ENCODE data around the gene MTAP. TPM values are rescaled to one million over a fixed set of nuclear protein-coding genes. Genes with fewer than 3 reads are reported as not detected.

Gene MTAP
- total RNA-seq, 1 experiment from 2014 or later, result 102 TPM

DNA sequence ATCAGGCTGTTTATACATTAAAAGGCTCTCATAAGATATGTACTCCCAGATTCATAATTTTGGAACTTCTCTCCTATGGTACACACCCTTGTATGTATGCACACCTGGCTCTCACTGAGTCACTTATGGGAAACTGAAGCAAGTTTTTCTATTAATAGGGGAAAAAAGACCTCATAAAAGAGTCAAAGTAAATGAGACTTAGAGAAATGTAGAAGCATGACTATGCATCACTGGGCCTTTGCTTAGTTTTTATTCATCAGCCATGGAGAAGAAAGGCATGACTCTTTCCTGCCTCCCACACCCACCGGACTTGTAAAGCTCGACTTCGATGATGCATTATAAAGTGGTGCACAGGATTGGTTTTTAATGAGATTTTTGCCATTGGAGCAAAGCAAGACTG is 28.2 kb downstream of the MTAP start:
- WGBS (ENCODE audit: extremely low coverage, insufficient read length, low lambda C conversion rate), result no CpG with 5 or more reads among the region's 3 CpGs
- TF ChIP-seq, protein P1, sequence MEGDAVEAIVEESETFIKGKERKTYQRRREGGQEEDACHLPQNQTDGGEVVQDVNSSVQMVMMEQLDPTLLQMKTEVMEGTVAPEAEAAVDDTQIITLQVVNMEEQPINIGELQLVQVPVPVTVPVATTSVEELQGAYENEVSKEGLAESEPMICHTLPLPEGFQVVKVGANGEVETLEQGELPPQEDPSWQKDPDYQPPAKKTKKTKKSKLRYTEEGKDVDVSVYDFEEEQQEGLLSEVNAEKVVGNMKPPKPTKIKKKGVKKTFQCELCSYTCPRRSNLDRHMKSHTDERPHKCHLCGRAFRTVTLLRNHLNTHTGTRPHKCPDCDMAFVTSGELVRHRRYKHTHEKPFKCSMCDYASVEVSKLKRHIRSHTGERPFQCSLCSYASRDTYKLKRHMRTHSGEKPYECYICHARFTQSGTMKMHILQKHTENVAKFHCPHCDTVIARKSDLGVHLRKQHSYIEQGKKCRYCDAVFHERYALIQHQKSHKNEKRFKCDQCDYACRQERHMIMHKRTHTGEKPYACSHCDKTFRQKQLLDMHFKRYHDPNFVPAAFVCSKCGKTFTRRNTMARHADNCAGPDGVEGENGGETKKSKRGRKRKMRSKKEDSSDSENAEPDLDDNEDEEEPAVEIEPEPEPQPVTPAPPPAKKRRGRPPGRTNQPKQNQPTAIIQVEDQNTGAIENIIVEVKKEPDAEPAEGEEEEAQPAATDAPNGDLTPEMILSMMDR (conservative IDR thresholded peaks at IDR 0.05), result no peak
- Histone ChIP-seq H3K56ac (ENCODE audit: insufficient read length, low read depth, low read length) (no peak overlapping the region), H3K14ac (ENCODE audit: insufficient read depth, low read length) (no peak overlapping the region), H2AFZ (ENCODE audit: low read length) (no peak overlapping the region), H3K23ac (ENCODE audit: insufficient read length, low read depth, low read length) (no peak overlapping the region), H3K23me2 (ENCODE audit: insufficient read length, low read depth, low read length, poor library complexity, severe bottlenecking) (no peaks in the 10 kb centered on the region), H2BK20ac (ENCODE audit: low read depth, low read length, poor library complexity, severe bottlenecking) (no peak overlapping the region), H3K27me3 (ENCODE audit: insufficient read depth, low read length) (no peaks in the 10 kb centered on the region), H4K91ac (ENCODE audit: insufficient read length, low read depth, low read length) (no peak overlapping the region), H2BK120ac (ENCODE audit: low read depth, low read length, poor library complexity, severe bottlenecking) (no peak overlapping the region), H3K18ac (ENCODE audit: insufficient read length, low read depth, low read length) (no peak overlapping the region), H2BK12ac (ENCODE audit: insufficient read length, low read depth, low read length) (no peak overlapping the region), H3K4me2 (ENCODE audit: insufficient read depth, insufficient read length, low read length) (no peak overlapping the region), H3K79me1 (ENCODE audit: insufficient read depth, low read depth, low read length, poor library complexity, severe bottlenecking) (peaks cover 10% of the 10 kb centered on the region), H2BK15ac (ENCODE audit: low read depth, low read length) (no peak overlapping the region), H4K8ac (replicated peaks; ENCODE audit: insufficient read length, low read depth, low read length) (no peak overlapping the region), H3K4me1 (ENCODE audit: insufficient read depth, low read length) (no peaks in the 10 kb centered on the region; the same call in 1 of the 2 replicates), H3K9me3 (ENCODE audit: control insufficient read depth, low read depth, low read length) (peaks cover 1% of the 10 kb centered on the region), H3K9ac (ENCODE audit: extremely low read depth, insufficient read length, low read length) (no peak overlapping the region), H3K4ac (ENCODE audit: low read depth, low read length) (no peak overlapping the region), H2AK5ac (ENCODE audit: insufficient read length, low read length) (no peak overlapping the region), H4K5ac (ENCODE audit: insufficient read length, low read depth, low read length) (no peak overlapping the region), H3K79me2 (ENCODE audit: insufficient read depth, low read length) (peaks cover 9% of the 10 kb centered on the region; the same call in 1 of the 2 replicates), H2BK5ac (ENCODE audit: insufficient read length, low read length) (no peak overlapping the region), H3T11ph (ENCODE audit: low read length) (no peak overlapping the region), H4K20me1 (ENCODE audit: control insufficient read depth, insufficient read depth, insufficient read length) (no peaks in the 10 kb centered on the region), H3K27ac (ENCODE audit: insufficient read length, low read depth, low read length) (no peak overlapping the region)
- no peak for DNase-seq
- peaks cover 60 to 92% (median 86%) of the 10 kb centered on the region in 3 experiments for H3K36me3 Mint-ChIP-seq (ENCODE audit: insufficient read depth in 1 of 3, low read depth in 3 of 3)
- no peak overlapping the region for H3K4me3 Mint-ChIP-seq
- H3K4me1 Mint-ChIP-seq, result no peaks in the 10 kb centered on the region
- no peak overlapping the region for H3K27ac Mint-ChIP-seq
- H3K27me3 Mint-ChIP-seq (ENCODE audit: low read depth), result no peaks in the 10 kb centered on the region
- peaks cover 0 to 1% of the 10 kb centered on the region in 2 experiments; a peak in 2 of 5 replicates for H3K9me3 Mint-ChIP-seq

Data from H9 (cell line).